ENCODE results near the gene SLC13A2. TPM values are rescaled to one million over a fixed set of nuclear protein-coding genes. Genes with fewer than 3 reads are reported as not detected.

SLC13A2 gene
- total and polyA plus RNA-seq, 3 donors from 2014 or later = 0.44 to 0.93 (median 0.79) TPM

- no peak overlapping the region for H3K4me3 ChIP-seq
- no peak for DNase-seq
- H3K36me3 ChIP-seq (ENCODE audit: low read depth, missing control alignments) = no peaks in the 10 kb centered on the region
- H3K27ac ChIP-seq = no peak overlapping the region
- H3K4me1 ChIP-seq = no peaks in the 10 kb centered on the region
- intact Hi-C loops (cut with DNase I; ENCODE audit: low total_unique reads) = no loop called here
- TF ChIP-seq, protein P1, sequence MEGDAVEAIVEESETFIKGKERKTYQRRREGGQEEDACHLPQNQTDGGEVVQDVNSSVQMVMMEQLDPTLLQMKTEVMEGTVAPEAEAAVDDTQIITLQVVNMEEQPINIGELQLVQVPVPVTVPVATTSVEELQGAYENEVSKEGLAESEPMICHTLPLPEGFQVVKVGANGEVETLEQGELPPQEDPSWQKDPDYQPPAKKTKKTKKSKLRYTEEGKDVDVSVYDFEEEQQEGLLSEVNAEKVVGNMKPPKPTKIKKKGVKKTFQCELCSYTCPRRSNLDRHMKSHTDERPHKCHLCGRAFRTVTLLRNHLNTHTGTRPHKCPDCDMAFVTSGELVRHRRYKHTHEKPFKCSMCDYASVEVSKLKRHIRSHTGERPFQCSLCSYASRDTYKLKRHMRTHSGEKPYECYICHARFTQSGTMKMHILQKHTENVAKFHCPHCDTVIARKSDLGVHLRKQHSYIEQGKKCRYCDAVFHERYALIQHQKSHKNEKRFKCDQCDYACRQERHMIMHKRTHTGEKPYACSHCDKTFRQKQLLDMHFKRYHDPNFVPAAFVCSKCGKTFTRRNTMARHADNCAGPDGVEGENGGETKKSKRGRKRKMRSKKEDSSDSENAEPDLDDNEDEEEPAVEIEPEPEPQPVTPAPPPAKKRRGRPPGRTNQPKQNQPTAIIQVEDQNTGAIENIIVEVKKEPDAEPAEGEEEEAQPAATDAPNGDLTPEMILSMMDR (IDR thresholded peaks at IDR 0.05) = no peak
- no peak for TF ChIP-seq POLR2A (IDR thresholded peaks at IDR 0.05)
- no peaks in the 10 kb centered on the region for H3K9me3 ChIP-seq
- H3K27me3 ChIP-seq = no peaks in the 10 kb centered on the region
- 75 to 80% methylated on average over 9 of the region's 9 CpGs for WGBS, 2 donors
Observed at GRCh38 chr17:28528327-28529012, 55.0 kb downstream of the SLC13A2 start.

DNA sequence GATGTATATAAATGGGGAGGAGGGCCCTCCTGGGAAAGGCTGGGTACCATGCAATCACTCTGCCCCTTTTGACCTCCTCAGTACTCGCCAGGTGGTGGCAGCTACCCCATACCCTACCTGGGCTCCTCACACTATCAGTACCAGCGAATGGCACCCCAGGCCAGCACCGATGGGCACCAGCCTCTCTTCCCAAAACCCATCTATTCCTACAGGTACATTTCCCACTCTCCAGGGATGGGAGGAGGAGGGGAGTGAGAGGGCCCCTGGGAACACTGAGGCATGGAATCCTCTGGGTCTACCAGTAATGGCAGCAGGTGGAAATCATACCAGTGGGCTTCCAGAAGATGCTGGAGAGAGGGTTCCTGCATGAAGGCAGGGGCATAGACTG, 55.6 kb downstream of the SLC13A2 start:
- H3K9me3 ChIP-seq = no peaks in the 10 kb centered on the region
- WGBS, 2 donors = 94 to 95% methylated on average over 3 of the region's 3 CpGs
- no peaks in the 10 kb centered on the region for H3K4me1 ChIP-seq
- H3K27ac ChIP-seq = no peak overlapping the region
- no peaks in the 10 kb centered on the region for H3K36me3 ChIP-seq (ENCODE audit: low read depth, missing control alignments)
- H3K27me3 ChIP-seq = no peaks in the 10 kb centered on the region
- H3K4me3 ChIP-seq = no peak overlapping the region
- no peak for DNase-seq
- intact Hi-C loops (cut with DNase I; ENCODE audit: low total_unique reads) = no loop called here
- TF ChIP-seq, protein P1 (IDR thresholded peaks at IDR 0.05) = no peak
- TF ChIP-seq POLR2A (IDR thresholded peaks at IDR 0.05) = no peak

DNA sequence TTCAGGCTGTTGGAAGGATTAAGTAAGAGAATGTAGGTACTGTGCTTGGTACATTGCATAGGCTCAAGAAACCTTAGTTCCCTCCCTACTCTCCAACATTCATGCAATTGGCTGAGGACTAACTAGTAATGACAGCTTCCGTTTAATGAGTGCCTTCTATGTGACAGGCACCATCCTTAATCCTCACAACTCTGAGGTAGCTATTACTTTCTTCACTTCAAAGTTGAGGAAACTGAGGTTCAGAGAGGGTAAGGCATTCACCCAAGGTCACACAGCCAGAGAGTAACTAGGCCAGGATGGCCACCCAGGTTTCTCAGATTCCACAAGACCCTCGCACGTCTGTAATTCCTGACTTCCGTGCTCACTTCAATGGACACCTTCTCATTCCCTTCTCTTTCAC, 56.8 kb downstream of the SLC13A2 start:
- WGBS, 2 donors = 80 to 87% methylated on average over 4 of the region's 4 CpGs
- TF ChIP-seq, protein P1 (IDR thresholded peaks at IDR 0.05) = no peak
- intact Hi-C loops (cut with DNase I; ENCODE audit: low total_unique reads) = no loop called here
- Histone ChIP-seq H3K27me3 (no peaks in the 10 kb centered on the region), H3K4me3 (no peak overlapping the region), H3K36me3 (ENCODE audit: low read depth, missing control alignments) (no peaks in the 10 kb centered on the region), H3K9me3 (no peaks in the 10 kb centered on the region), H3K4me1 (no peaks in the 10 kb centered on the region), H3K27ac (no peak overlapping the region)
- no peak for DNase-seq

DNA sequence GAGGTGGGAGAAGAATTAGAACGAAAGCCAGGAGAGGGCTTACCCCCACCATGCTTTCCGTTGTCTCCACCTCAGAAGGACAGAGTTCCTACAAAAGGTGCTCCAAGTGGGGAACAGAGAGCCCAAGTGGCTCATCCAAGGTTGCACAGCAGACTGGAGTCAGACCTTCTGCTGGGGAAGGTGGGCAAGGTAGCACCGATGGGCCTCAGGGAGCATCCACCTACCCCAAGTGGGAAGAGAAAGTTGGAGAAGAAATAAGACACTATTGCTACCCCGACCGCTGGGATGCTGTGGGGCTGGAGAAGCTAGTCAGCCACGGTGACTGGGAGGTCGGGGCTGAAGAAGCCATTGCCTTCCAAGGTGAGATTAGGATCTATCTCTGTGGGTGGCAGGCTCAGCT, 57.5 kb downstream of the SLC13A2 start:
- intact Hi-C loops (cut with DNase I; ENCODE audit: low total_unique reads) = no loop called here
- Histone ChIP-seq H3K9me3 (no peaks in the 10 kb centered on the region), H3K36me3 (ENCODE audit: low read depth, missing control alignments) (no peaks in the 10 kb centered on the region), H3K27ac (no peak overlapping the region), H3K27me3 (no peaks in the 10 kb centered on the region), H3K4me1 (no peaks in the 10 kb centered on the region), H3K4me3 (no peak overlapping the region)
- TF ChIP-seq, protein P1 (IDR thresholded peaks at IDR 0.05) = no peak
- no peak for TF ChIP-seq POLR2A (IDR thresholded peaks at IDR 0.05)
- no peak for DNase-seq
- 76 to 81% methylated on average over 7 of the region's 7 CpGs for WGBS, 2 donors

Measured in testis (tissue), 3 donors.